G401 (cell line): ENCODE data around the gene RD3L. TPM values are rescaled to one million over a fixed set of nuclear protein-coding genes. Genes with fewer than 3 reads are reported as not detected.
"Not testable (repeated sequence)": the region's sequence is repeated elsewhere in the genome, so short reads cannot be mapped to it uniquely, and the experiment has no call there.

Experiments used
- DNase-seq: peaks from one replicate; pipeline ENCODE4 v3.0.0-alpha.2; 2015; ENCODE audit warnings: low spot score
- in situ Hi-C: cut with HindIII; loops from 2 replicates; pipeline ENCODE4 v1.10.0; 2016; ENCODE audit warnings: low sequenced_read_pairs, mixed read lengths
- total RNA-seq: library from RNA; depleted of rRNA; stranded (reverse); fragments of >200 nt; shearing (Covaris generic); gene quantifications from 2 replicates; pipeline ENCODE4 v1.2.3, GENCODE V29; 2014; rRNA removed

Gene RD3L
- total RNA-seq = not detected in 2 replicates

DNA sequence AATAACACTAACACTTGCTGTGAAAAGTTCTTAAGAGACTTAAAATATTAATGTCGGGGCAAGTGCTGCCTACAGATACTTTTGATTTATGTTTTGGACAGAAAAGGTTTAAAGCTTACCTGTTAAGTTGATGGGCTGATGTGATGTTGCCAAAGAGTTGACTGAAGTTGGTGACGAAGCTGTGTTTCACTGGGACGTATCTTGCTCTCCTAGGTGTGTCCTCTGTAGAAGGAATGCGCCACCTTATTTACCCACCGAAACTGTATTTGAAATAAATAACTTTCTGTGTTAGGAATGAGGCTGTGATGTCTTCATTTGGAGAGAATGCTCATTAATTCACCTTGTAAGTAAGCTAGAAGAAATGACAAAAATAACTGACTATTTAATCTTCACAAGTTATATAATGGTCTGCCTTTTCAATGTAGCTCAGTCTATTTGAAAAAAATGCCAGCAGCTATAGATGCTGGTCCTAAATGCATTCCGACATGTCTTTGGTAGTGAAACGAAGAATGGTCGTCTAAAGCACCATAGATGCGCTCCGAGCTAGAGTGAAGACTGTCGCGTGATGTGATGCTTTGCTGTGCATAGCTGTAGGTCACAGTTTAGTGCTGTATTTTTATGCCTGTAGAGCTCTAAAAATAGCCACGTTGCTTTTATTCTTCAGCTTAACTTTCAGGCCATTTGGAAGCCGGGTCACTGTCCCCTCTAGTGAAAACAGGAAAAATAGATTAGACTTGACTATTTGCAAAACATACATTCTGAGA is at the start of gene RD3L:
Gene RD3L (minus strand): TSS at position 557 of the 764 bp plus-strand sequence. CDS start 834 bp downstream, outside the sequence.
- in situ Hi-C loops = loop anchor here (25.0 kb wide), 1 partner anchor 95 kb away; no protein-coding TSS in a partner anchor
- DNase-seq = no peak

- no peak for DNase-seq
- in situ Hi-C loops = no loop called here
These were observed 47.6 kb upstream of the RD3L start for GRCh38 chr14:103989964-103990363.

DNA sequence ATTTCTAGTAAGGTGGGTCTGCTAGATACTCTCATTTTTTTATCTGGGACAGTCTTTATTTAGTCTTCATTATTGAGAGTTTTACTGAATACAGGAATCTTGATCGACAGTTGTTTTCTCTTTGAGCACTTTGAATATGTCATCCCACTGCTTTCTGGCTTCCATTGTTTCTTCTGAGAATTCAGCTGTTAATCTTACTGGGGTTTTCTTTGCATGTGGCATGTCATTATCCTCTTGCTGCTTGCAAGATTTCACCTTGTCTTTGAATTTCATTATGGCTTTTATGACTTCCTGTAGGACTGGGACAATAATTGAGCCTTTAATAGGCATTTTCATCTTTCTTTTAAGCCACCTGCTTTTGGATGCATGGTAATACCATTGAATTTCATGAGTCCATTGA is 46.7 kb upstream of the RD3L start:
- in situ Hi-C loops = no loop called here
- no peak for DNase-seq

DNA sequence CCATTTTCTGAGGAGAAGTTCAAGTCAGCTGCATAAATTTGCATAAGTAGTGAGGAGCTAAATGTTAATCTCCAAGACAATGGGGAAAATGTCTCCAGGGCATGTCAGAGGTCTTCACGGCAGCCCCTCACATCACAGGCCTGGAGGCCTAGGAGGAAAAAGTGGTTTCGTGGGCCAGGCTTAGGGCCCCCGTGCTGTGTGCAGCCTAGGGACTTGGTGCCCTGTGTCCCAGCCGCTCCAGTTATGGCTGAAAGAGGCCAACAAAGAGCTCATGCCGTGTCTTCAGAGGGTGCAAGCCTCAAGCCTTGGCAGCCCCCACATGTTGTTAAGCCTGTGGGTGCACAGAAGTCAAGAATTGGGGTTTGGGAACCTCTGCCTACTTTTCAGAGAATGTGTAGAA is 41.9 kb upstream of the RD3L start:
- in situ Hi-C loops = no loop called here
- no peak for DNase-seq

GRCh38 chr14:103980623-103981238 is 38.4 kb upstream of the RD3L start:
- in situ Hi-C loops = not testable (repeated sequence)
- DNase-seq = peak; percentile 55

GRCh38 chr14:103974575-103974974 is 32.2 kb upstream of the RD3L start:
- in situ Hi-C loops = no loop called here
- DNase-seq = no peak

GRCh38 chr14:103973354-103973753 is 31.0 kb upstream of the RD3L start:
- in situ Hi-C loops = no loop called here
- no peak for DNase-seq

DNA sequence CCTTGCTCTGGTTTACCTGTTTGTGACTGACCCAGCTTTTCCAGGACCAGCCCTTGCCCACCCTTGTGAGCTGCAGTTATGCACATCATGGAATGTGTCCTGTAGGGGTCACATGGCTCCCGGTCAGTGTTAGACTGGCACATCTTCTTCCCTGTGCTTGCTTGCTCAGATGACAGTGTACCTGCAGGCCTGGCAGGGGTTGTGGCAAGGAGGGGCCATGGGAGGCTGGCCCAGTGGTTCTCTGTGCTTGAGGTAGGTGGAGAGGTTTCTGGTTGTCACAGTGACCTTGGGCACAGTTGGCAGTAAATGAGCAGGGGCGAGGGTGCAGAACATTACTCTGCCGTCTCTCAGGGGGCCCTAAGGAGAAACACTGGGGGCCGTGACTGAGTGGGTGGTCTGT is 27.6 kb upstream of the RD3L start:
- in situ Hi-C loops = no loop called here
- no peak for DNase-seq

- in situ Hi-C loops = no loop called here
- no peak for DNase-seq
These were observed 24.3 kb upstream of the RD3L start for GRCh38 chr14:103966631-103967030.

DNA sequence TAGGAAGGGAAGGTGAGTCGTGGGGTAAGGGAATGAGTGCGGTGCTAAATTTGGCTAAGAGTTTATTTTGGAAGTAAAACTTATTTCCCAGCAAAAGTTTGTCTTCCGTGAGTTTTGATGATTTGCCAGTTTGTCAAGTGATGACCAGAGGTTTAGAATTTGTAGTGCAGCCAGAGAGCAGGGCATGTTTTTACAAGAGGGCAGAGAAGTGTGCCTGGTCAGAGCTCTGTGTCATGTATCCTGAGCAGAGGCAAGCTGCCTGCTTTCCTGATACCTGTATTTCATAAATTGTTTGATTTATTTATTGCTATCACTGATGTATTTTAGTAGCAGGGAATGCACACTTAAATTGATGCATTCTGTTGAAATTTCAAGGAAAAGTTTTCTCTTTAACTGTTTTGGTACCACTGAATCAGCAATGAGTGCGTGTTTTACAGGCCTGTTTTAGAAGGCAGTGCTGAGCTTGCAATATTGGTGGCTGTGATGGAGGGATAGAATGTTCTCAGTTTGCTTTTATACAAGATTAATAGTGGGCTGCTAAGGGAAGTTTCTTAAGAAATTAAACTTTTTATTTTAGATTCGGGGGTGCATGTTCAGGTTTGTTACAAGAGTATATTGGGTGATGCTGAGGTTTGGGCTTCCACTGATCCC is 19.7 kb upstream of the RD3L start:
- in situ Hi-C loops = no loop called here
- DNase-seq = no peak

GRCh38 chr14:103960457-103961055 is 18.2 kb upstream of the RD3L start:
- in situ Hi-C loops = no loop called here
- no peak for DNase-seq

GRCh38 chr14:103949131-103949790 is 6.9 kb upstream of the RD3L start:
- in situ Hi-C loops = loop anchor here (25.0 kb wide), 1 partner anchor 88 kb away; no protein-coding TSS in a partner anchor
- DNase-seq = no peak

DNA sequence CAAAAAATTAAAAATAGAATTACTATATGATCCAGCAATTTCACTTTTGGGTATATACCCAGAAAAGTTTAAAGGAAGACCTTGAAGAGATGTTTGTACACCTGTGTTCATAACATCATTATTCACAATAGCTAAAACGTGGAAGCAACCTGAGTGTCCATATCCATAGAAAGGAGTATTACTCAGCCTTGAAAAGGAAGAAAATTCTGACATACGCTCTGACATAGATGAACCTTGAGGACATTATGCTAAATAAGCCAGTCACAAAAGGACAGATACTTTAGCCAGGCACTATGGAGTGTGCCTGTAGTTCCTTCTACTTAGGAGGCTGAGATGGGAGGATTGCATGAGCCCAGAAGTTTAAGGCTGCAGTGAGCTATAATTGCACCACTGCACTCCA is 6.1 kb upstream of the RD3L start:
- DNase-seq = no peak

DNA sequence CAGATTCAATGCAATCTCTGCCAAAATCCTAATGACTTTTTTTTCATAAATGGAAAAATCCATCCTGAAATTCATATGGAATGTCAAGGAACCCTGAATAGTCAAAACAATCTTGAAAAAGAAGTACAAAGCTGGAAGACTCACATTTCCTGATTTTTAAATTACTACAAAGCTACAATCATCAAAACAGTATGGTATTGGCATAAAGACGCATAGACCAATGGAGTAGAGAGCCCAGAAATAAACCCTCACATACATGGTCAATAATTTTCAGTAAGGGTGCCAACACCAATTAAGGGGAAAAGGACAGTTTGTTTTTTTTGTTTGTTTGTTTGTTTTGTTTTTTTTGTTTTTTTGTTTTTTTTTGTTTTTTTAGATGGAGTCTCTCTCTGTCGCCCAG is 4.6 kb upstream of the RD3L start:
- in situ Hi-C loops = loop anchor here (25.0 kb wide), 1 partner anchor 90 kb away; no protein-coding TSS in a partner anchor
- no peak for DNase-seq

More for the DNA sequence above, 6.1 kb upstream of the RD3L start:
- in situ Hi-C loops = loop anchor here (25.0 kb wide), 1 partner anchor 89 kb away; no protein-coding TSS in a partner anchor

GRCh38 chr14:103943673-103944072 is 1.3 kb upstream of the RD3L start:
- in situ Hi-C loops = loop anchor here (25.0 kb wide), 1 partner anchor 94 kb away; no protein-coding TSS in a partner anchor
- no peak for DNase-seq

DNA sequence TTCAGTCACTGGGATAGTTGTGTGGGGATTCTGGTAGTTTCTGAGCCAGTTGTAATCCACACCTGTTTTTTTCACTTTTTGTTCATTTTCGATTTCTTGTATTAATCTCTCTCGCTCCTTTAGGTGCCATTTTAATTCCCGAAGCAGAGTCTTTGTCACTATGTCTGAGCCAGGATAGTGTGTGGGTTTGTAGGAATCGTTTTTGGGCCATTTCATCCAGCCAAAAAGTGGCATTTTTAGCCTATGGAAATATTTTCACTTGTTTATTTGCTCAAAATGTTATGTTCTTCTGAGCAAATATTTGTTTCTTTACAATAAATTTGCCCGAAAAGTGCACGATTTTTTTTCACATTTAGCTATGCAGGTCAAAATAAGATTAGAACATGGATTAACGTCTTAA is 867 bp downstream of the RD3L start:
- DNase-seq = no peak
- in situ Hi-C loops = loop anchor here (25.0 kb wide), 1 partner anchor 96 kb away; no protein-coding TSS in a partner anchor

DNA sequence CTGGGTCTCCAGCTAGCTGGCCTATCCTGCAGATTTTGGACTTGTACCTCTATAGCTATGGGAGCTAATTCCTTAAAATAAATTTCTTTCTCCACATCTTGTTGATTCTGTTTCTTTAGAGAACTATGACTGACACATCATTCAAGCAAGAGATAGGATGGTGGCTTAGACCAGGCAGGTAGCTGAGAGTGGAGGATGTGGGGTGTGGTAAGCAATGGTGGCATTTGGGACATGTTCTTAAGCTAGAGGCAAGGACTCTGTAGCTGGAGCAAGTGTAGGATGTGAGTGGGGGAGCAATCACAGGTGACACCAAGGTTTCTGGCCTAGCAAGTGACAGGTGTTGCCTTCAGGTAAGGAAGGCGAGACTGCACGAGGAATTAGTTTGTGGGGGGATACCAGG is 7.2 kb downstream of the RD3L start:
- in situ Hi-C loops = loop anchor here (25.0 kb wide), 1 partner anchor 102 kb away; no protein-coding TSS in a partner anchor
- no peak for DNase-seq

DNA sequence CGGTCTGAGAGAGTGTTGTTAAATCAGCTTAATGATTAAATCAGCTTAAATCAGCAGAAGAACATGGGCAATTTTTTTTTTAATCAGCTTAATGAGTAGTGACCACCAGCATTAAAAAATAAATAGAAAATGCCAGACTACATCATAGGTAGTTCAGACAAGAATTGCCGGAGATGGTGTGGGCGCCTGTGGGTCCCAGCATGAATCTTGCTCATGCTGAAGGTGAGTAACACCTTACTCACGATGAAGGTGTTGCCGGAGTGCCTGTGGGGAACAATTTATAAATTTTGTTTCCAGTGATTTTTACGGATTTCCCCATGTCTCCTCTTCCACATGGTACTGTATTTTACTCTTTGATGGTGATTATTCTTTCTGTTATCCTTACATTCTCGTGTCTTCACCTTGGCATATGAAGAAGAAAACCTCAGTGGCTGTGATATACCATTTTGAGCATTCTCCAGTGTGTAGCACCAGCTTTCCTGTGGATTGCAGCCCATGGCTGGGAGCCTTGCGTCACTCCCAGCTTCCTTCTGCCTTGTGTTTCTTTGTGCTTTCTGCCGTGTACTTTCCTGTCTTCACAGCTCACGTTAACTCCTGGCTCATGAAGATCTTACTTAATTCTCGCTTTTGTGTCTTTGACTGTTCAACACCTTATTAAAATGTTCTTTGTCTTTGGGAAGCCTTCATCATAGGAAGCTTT is 9.4 kb downstream of the RD3L start:
- no peak for DNase-seq
- in situ Hi-C loops = loop anchor here (25.0 kb wide), 1 partner anchor 104 kb away; no protein-coding TSS in a partner anchor
